Keratinocyte (primary cell): ENCODE results near the gene NFYB. TPM values are rescaled to one million over a fixed set of nuclear protein-coding genes. Genes with fewer than 3 reads are reported as not detected.

Experiments
- DNase-seq: peaks from one replicate; pipeline ENCODE4 v3.0.0-alpha.2; 2011; ENCODE audit warnings: low read depth, missing footprints, low spot score
- FAIRE-seq: peaks from 2 replicates; lab custom pipeline; 2011; peaks lifted over from hg19 to GRCh38; lab: Jason Lieb, UNC
- H2AFZ ChIP-seq: 2 replicates; pipeline ENCODE4 v1.6.0; 2012; ENCODE audit warnings: low read length, control low read depth, inconsistent platforms; ENCODE audit not compliant: control insufficient read depth
- H3K27ac ChIP-seq: 2 replicates; pipeline ENCODE4 v1.5.1; 2011; ENCODE audit warnings: low read length; ENCODE audit not compliant: control insufficient read depth, insufficient read depth
- H3K27me3 ChIP-seq: 3 replicates; pipeline ENCODE4 v1.6.0; 2011; ENCODE audit warnings: low read length; ENCODE audit not compliant: control insufficient read depth, insufficient read depth; ENCODE audit errors: extremely low read depth
- H3K36me3 ChIP-seq, 2 experiments: 2 replicates in 1 of 2; 3 replicates in 1 of 2; pipeline ENCODE4 v1.5.1; 2011; ENCODE audit warnings: low read length in 2 of 2, mild to moderate bottlenecking in 1 of 2; ENCODE audit not compliant: control insufficient read depth in 2 of 2, insufficient read depth in 2 of 2; ENCODE audit errors: extremely low read depth in 1 of 2
- H3K4me1 ChIP-seq: 3 replicates; pipeline ENCODE4 v1.5.1; 2011; ENCODE audit warnings: low read length; ENCODE audit not compliant: control insufficient read depth, insufficient read depth; ENCODE audit errors: extremely low read depth
- H3K4me2 ChIP-seq: 3 replicates; pipeline ENCODE4 v1.6.0; 2011; ENCODE audit warnings: low read depth, low read length; ENCODE audit not compliant: control insufficient read depth, insufficient read depth; ENCODE audit errors: extremely low read depth
- H3K4me3 ChIP-seq, 3 experiments: fragments of 200-600 bp in 1 of 3; sonication (generic) in 1 of 3; 2 replicates in 2 of 3; 3 replicates in 1 of 3; pipeline ENCODE4 v1.5.1; 2011 to 2016; ENCODE audit warnings: low read length in 3 of 3, mild to moderate bottlenecking in 3 of 3, control low read depth in 2 of 3, inconsistent platforms in 1 of 3, low read depth in 1 of 3, mixed read lengths in 1 of 3, mixed run types in 1 of 3, moderate library complexity in 1 of 3; ENCODE audit not compliant: control insufficient read depth in 2 of 3, insufficient read depth in 2 of 3; ENCODE audit errors: extremely low read depth in 1 of 3
- H3K79me2 ChIP-seq: 2 replicates; pipeline ENCODE4 v1.6.0; 2012; ENCODE audit warnings: low read length; ENCODE audit not compliant: control insufficient read depth, insufficient read depth
- H3K9ac ChIP-seq: 3 replicates; pipeline ENCODE4 v1.6.0; 2011; ENCODE audit warnings: low read length; ENCODE audit not compliant: control insufficient read depth, insufficient read depth; ENCODE audit errors: extremely low read depth
- H3K9me1 ChIP-seq: 3 replicates; pipeline ENCODE4 v1.6.0; 2011; ENCODE audit warnings: low read length; ENCODE audit not compliant: control insufficient read depth, insufficient read depth; ENCODE audit errors: extremely low read depth
- H3K9me3 ChIP-seq: 2 replicates; pipeline ENCODE4 v1.5.1; 2012; ENCODE audit warnings: low read depth, low read length; ENCODE audit not compliant: control insufficient read depth
- H4K20me1 ChIP-seq: 3 replicates; pipeline ENCODE4 v1.6.0; 2011; ENCODE audit warnings: low read length; ENCODE audit not compliant: control insufficient read depth, insufficient read depth; ENCODE audit errors: extremely low read depth
- CTCF ChIP-seq, 3 experiments: IDR thresholded peaks in 1 of 3; conservative IDR thresholded peaks in 1 of 3; optimal IDR thresholded peaks in 1 of 3; 2 replicates in 2 of 3; 3 replicates in 1 of 3; pipeline versions ENCODE3 to v1.5.1; 2011; ENCODE audit warnings: low read length in 3 of 3, mild to moderate bottlenecking in 3 of 3, moderate library complexity in 2 of 3, control low read depth in 1 of 3, inconsistent platforms in 1 of 3; ENCODE audit not compliant: insufficient read depth in 2 of 3; ENCODE audit errors: extremely low read depth in 1 of 3
- EZH2 ChIP-seq: IDR thresholded peaks from one replicate; pipeline ENCODE4 v1.6.1; 2012; ENCODE audit warnings: inconsistent platforms, mild to moderate bottlenecking, low read length, moderate library complexity
- dilution Hi-C: fragments of 300-500 bp; cut with MboI; formaldehyde crosslinking; loops from one replicate; pipeline ENCODE4 v1.7.0; 2020; ENCODE audit warnings: low sequenced_read_pairs; ENCODE audit not compliant: extremely low pct_ligation_motif_present
- polyA plus RNA-seq, 5 experiments: library from polyadenylated mRNA; depleted of rRNA in 3 of 5; stranded (reverse) in 3 of 5; stranded (forward) in 1 of 5; unstranded in 1 of 5; fragments of >200 nt; gene quantifications; 1 replicate in 1 of 5; 2 replicates in 3 of 5; 3 replicates in 1 of 5; pipeline versions ENCODE4 v1.2.1 to v1.2.3, GENCODE V29; 2011 to 2012; ENCODE audit warnings: missing spikeins in 2 of 5, low read depth in 1 of 5, low replicate concordance in 1 of 5

NFYB gene
- polyA plus RNA-seq, 1 donor (not counting 4 experiments of a cell fraction or from before 2014, with no cell fraction given), result 22.8 TPM

- no peak overlapping the region for H2AFZ ChIP-seq
- H3K36me3 ChIP-seq, result no peaks in the 10 kb centered on the region
- no peaks in the 10 kb centered on the region for H4K20me1 ChIP-seq
- no peaks in the 10 kb centered on the region for H3K9me3 ChIP-seq
- no peaks in the 10 kb centered on the region for H3K4me1 ChIP-seq
- no peak for FAIRE-seq
- TF ChIP-seq CTCF (optimal IDR thresholded peaks at IDR 0.05 in 1 of 3, IDR thresholded peaks at IDR 0.05 in 1 of 3, conservative IDR thresholded peaks at IDR 0.05 in 1 of 3; ENCODE audit: extremely low read depth in 1 of 3, insufficient read depth in 2 of 3, low read length in 3 of 3) (no peak), EZH2 (no peak)
- no peak overlapping the region for H3K27ac ChIP-seq
- dilution Hi-C loops, result no loop called here
- H3K9me1 ChIP-seq, result no peaks in the 10 kb centered on the region
- H3K9ac ChIP-seq, result no peak overlapping the region
- no peaks in the 10 kb centered on the region for H3K27me3 ChIP-seq
- H3K4me3 ChIP-seq, result no peak overlapping the region
- H3K79me2 ChIP-seq, result no peaks in the 10 kb centered on the region
- H3K4me2 ChIP-seq, result no peak overlapping the region
- DNase-seq, result no peak
These were observed 17.9 kb upstream of the NFYB start for GRCh38 chr12:104155711-104156555.

- H3K4me2 ChIP-seq, result no peak overlapping the region
- TF ChIP-seq EZH2 (no peak), CTCF (optimal IDR thresholded peaks at IDR 0.05 in 1 of 3, IDR thresholded peaks at IDR 0.05 in 1 of 3, conservative IDR thresholded peaks at IDR 0.05 in 1 of 3; ENCODE audit: extremely low read depth in 1 of 3, insufficient read depth in 2 of 3, low read length in 3 of 3) (no peak)
- H3K9ac ChIP-seq, result no peak overlapping the region
- DNase-seq (no peak), FAIRE-seq (no peak)
- no peaks in the 10 kb centered on the region for H3K27me3 ChIP-seq
- dilution Hi-C loops, result no loop called here
- no peaks in the 10 kb centered on the region for H3K36me3 ChIP-seq
- no peaks in the 10 kb centered on the region for H3K9me3 ChIP-seq
- H3K4me3 ChIP-seq, result no peak overlapping the region
- H3K27ac ChIP-seq, result no peak overlapping the region
- no peaks in the 10 kb centered on the region for H4K20me1 ChIP-seq
- no peaks in the 10 kb centered on the region for H3K9me1 ChIP-seq
- no peaks in the 10 kb centered on the region for H3K4me1 ChIP-seq
- H3K79me2 ChIP-seq, result no peaks in the 10 kb centered on the region
- no peak overlapping the region for H2AFZ ChIP-seq
These were observed 16.8 kb upstream of the NFYB start for GRCh38 chr12:104154806-104155205.
